BE2C (cell line): ENCODE results near the gene TPI1.

ENCODE experiments used
- DNase-seq: peaks from one replicate; pipeline ENCODE4 v3.0.0-alpha.2; 2020
- H3K27me3 ChIP-seq: fragments of 250-450 bp; sonication (Bioruptor Pico); 2 replicates; pipeline ENCODE4 v1.5.1; 2020; ENCODE audit warnings: mild to moderate bottlenecking
- H3K36me3 ChIP-seq: fragments of 250-450 bp; sonication (Bioruptor Pico); 2 replicates; pipeline ENCODE4 v1.5.1; 2020; ENCODE audit warnings: mild to moderate bottlenecking
- H3K4me1 ChIP-seq: fragments of 250-450 bp; sonication (Bioruptor Pico); 2 replicates; pipeline ENCODE4 v1.5.1; 2020
- H3K4me3 ChIP-seq: 2 replicates; pipeline ENCODE4 v1.5.1; 2011; ENCODE audit warnings: low read depth, low read length
- H3K9me3 ChIP-seq: fragments of 250-450 bp; sonication (Bioruptor Pico); 2 replicates; pipeline ENCODE4 v1.5.1; 2020
- CTCF ChIP-seq: IDR thresholded peaks from 2 replicates; pipeline ENCODE4 v1.5.1; 2012; ENCODE audit warnings: mild to moderate bottlenecking, low read depth, low read length

TPI1 gene

GRCh38 chr12:6837370-6838060 lies 29.8 kb upstream of the TPI1 start:
- peaks cover 76% of the 10 kb centered on the region for H3K36me3 ChIP-seq
- no peaks in the 10 kb centered on the region for H3K27me3 ChIP-seq
- no peak for TF ChIP-seq CTCF
- DNase-seq, result no peak
- H3K9me3 ChIP-seq, result no peaks in the 10 kb centered on the region
- no peak overlapping the region for H3K4me3 ChIP-seq
- no peaks in the 10 kb centered on the region for H3K4me1 ChIP-seq

GRCh38 chr12:6838854-6839253 lies 28.5 kb upstream of the TPI1 start:
- Histone ChIP-seq H3K4me3 (no peak overlapping the region), H3K9me3 (no peaks in the 10 kb centered on the region), H3K36me3 (peaks cover 78% of the 10 kb centered on the region), H3K27me3 (no peaks in the 10 kb centered on the region), H3K4me1 (no peaks in the 10 kb centered on the region)
- no peak for DNase-seq
- TF ChIP-seq CTCF, result no peak

GRCh38 chr12:6839482-6840201 lies 27.7 kb upstream of the TPI1 start:
- no peak overlapping the region for H3K4me3 ChIP-seq
- TF ChIP-seq CTCF, result no peak
- H3K9me3 ChIP-seq, result no peaks in the 10 kb centered on the region
- no peaks in the 10 kb centered on the region for H3K27me3 ChIP-seq
- no peak for DNase-seq
- H3K4me1 ChIP-seq, result no peaks in the 10 kb centered on the region
- H3K36me3 ChIP-seq, result peaks cover 76% of the 10 kb centered on the region

- Histone ChIP-seq H3K36me3 (peaks cover 78% of the 10 kb centered on the region), H3K9me3 (no peaks in the 10 kb centered on the region), H3K27me3 (no peaks in the 10 kb centered on the region), H3K4me3 (no peak overlapping the region), H3K4me1 (no peaks in the 10 kb centered on the region)
- DNase-seq, result no peak
- TF ChIP-seq CTCF, result no peak
These were observed 27.0 kb upstream of the TPI1 start for GRCh38 chr12:6840330-6840729.

- H3K4me1 ChIP-seq, result no peaks in the 10 kb centered on the region
- no peaks in the 10 kb centered on the region for H3K9me3 ChIP-seq
- peaks cover 84% of the 10 kb centered on the region for H3K36me3 ChIP-seq
- no peaks in the 10 kb centered on the region for H3K27me3 ChIP-seq
- no peak for TF ChIP-seq CTCF
- H3K4me3 ChIP-seq, result no peak within 1 kb of the TSS
- DNase-seq, result no peak
These were observed 26.4 kb upstream of the TPI1 start, which contains the start of gene GNB3 for GRCh38 chr12:6840761-6841515. GNB3 (plus strand) TSS chr12:6840925; CDS start chr12:6841288, 363 bp downstream.
